Epithelial cell of esophagus (primary cell): Measurements from ENCODE around the gene TAF1B.

Experiments
- DNase-seq: peaks from one replicate; pipeline ENCODE4 v3.0.0; 2010; ENCODE audit warnings: low read depth
- H3K4me3 ChIP-seq: 2 replicates; pipeline ENCODE4 v1.5.1; 2011; ENCODE audit warnings: mild to moderate bottlenecking, low read length, control low read depth
- TF ChIP-seq, protein P1 (sequence below): IDR thresholded peaks from 2 replicates; pipeline ENCODE4 v1.5.1; 2011; ENCODE audit warnings: low read depth, mild to moderate bottlenecking, low read length, control low read depth, inconsistent platforms; ENCODE audit not compliant: insufficient read depth; ENCODE audit errors: missing control alignments

Gene TAF1B

DNA sequence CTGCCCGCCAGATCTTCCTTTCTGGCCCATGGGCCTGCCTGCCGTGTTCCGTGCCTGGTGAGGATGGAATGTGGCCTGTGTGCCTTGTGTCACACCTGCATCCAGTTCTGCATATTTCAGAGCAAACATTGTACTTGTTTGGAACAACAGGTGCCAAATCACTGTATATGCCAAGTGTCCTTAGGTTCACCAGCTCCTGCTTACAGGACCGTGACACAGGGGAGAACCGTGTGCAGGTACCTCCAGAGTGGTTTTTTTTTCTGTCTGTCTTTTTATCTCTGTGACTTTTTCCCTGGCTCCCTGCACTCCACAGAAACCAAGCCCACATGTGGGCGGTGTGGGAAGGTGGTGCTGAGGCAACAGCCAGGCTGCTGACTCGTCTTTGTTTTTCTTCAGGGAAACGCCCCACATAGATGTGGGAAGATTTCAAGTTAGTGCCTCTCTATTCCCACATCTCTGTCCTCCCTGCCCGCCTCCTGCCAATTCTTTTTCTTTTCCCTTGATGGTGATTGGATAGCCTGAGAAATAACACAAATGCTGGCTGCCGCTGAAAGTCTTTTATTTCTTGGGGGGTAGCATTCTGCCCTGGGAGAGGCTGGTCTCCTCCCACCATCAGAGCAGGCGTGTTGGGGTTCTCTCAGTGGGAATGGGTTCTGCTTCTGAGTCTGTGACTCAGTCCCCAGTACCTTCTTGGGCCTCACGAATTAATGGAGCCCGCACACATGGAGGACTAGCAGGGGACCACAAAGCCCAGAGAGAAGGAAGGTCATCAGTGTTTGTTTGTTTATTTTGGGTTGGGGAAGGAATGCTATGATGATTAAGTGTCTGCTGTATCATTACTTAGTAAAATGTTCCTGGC is 129.6 kb downstream of the TAF1B start:
- DNase-seq: peak; percentile 89

DNA sequence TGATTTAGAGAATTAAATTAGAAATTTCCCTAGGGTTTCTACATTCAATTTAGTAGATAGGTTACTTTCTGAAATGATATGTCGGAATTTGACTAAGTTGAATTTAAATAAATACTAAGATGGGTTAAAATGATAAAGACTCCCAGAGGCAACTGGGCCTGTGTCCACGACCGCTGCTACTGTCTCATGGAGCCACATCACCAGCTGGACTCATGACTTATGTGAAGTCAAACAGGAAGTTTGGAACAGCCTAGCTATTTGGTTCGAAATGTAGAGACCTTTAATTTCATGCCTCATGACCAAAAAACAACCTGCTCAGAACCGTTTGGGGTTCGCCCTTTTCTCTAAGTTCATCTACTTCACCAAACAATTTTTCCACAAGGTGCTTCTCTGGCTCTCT is 130.4 kb downstream of the TAF1B start:
- H3K4me3 ChIP-seq: no peak overlapping the region
- TF ChIP-seq, protein P1, sequence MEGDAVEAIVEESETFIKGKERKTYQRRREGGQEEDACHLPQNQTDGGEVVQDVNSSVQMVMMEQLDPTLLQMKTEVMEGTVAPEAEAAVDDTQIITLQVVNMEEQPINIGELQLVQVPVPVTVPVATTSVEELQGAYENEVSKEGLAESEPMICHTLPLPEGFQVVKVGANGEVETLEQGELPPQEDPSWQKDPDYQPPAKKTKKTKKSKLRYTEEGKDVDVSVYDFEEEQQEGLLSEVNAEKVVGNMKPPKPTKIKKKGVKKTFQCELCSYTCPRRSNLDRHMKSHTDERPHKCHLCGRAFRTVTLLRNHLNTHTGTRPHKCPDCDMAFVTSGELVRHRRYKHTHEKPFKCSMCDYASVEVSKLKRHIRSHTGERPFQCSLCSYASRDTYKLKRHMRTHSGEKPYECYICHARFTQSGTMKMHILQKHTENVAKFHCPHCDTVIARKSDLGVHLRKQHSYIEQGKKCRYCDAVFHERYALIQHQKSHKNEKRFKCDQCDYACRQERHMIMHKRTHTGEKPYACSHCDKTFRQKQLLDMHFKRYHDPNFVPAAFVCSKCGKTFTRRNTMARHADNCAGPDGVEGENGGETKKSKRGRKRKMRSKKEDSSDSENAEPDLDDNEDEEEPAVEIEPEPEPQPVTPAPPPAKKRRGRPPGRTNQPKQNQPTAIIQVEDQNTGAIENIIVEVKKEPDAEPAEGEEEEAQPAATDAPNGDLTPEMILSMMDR: no peak
- no peak for DNase-seq

More for the DNA sequence above, 129.6 kb downstream of the TAF1B start:
- TF ChIP-seq, protein P1: no peak
- H3K4me3 ChIP-seq: no peak overlapping the region

DNA sequence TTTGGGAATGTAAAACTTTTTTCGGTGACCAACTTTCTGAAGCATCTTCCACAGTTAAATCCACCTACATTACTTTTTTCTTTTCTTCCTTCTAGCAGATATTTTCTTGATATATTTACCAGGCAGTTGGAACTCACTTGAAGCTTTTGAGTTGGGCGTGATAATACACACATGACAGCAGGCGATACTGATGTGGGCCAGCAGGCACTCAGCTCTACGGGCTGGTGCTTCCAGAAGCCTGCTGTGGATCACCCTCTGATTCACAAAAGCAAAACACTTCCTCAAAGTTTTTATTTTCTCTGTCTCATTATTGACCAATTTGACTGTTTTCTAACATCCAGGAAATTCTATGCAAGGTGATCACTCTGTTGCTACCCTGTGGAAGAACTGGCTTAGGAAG is 131.1 kb downstream of the TAF1B start:
- TF ChIP-seq, protein P1: no peak
- DNase-seq: no peak
- H3K4me3 ChIP-seq: no peak overlapping the region

DNA sequence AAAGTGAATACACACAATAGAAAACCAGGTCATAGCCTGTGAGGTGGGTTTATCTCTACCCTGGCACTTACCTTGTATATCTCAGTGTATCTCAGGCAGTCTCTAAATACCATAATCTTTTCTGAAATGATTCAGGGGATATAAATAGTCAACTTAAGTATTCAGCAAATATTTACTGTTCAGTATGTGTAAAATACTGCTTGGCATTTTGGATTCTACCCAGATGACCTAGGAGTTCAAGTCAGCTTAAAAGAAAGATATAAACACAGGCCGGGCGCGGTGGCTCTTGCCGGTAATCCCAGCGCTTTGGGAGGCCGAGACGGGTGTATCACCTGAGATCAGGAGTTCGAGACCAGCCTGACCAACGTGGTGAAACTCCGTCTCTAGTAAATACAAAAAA is 132.1 kb downstream of the TAF1B start:
- no peak overlapping the region for H3K4me3 ChIP-seq
- DNase-seq: no peak
- TF ChIP-seq, protein P1: no peak

DNA sequence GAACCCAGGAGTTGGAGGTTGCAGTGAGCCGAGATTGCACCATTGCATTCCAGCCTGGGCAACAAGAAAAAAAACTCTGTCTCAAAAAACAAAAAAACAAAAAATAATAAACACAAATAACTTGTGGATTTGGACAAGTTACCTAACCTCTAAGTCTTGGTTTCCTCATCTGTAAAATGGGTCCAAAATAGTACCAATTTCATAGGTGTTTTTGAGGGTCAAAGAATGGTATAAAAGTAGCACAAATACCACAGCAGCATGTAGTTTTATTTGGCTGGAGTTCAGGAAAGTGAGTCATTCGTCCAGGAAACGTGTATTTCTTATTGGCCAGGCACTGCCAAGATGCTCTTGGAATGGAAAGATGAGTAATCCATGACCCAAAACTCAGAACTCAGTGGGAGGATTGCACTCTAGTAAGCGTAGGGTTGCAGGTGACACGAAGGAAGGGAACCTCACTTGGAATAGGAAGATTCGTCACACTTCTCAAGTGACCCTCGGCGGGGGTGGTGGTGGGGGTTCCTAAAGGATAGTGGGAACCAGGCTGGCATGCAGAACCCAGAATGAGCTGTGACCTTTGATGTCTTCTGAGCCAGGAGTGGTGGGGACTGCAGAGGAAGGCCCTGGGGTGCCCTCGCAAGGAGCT is 132.7 kb downstream of the TAF1B start:
- peak; percentile 97 for DNase-seq
- H3K4me3 ChIP-seq: no peak overlapping the region
- TF ChIP-seq, protein P1: no peak

DNA sequence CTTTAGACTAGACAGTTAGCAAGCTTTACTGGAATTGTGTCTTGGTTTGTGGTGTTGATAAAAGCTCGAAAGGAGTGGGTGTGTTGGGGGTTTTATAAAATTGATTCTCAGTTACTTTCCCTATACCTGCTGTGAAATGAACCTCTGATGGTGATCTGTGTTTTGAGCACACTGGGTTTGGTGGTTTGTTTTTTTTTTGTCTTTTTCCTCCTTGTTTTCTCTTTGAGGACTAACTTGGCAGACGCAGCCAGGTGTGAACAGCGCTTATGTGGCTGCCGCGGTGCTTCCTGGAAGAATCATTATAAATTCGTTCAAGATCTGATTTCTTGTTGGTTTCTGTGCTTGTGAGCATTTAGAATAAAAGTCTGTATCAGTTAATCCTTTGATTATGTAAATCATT is 136.7 kb downstream of the TAF1B start:
- no peak overlapping the region for H3K4me3 ChIP-seq
- TF ChIP-seq, protein P1: no peak
- DNase-seq: no peak

DNA sequence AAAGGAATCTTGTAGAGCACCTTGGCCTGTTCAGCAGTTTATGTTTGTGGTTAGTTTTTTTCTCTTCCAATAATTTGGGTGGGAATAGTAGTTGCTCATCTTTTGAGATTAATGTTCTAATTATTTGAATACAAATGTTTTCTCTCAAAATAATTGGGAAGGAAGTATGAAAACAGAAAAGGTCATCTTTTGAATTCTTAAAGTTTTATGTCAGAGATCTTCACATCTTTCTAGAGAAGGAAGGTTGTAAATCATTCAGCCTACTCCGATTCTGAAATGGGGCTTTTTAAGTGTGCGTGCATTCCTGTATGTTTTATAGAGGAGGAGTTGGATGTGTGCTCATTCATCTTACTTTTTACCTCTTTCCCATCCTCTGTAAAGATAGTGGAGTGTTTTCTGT is 137.2 kb downstream of the TAF1B start:
- TF ChIP-seq, protein P1: no peak
- no peak overlapping the region for H3K4me3 ChIP-seq
- DNase-seq: no peak
